CD1c-positive myeloid dendritic cell (primary cell): ENCODE measurements around the gene CD79B.

Experiments
- DNase-seq: peaks from one replicate; pipeline ENCODE4 v3.0.0-alpha.2; 2016; ENCODE audit errors: extremely low spot score

CD79B gene

GRCh38 chr17:63954402-63955063 lies 22.4 kb upstream of the CD79B start:
- DNase-seq, result no peak

- DNase-seq, result no peak
Observed at GRCh38 chr17:63950940-63951907, 19.1 kb upstream of the CD79B start.

GRCh38 chr17:63949576-63950250 lies 17.6 kb upstream of the CD79B start:
- DNase-seq, result no peak

DNA sequence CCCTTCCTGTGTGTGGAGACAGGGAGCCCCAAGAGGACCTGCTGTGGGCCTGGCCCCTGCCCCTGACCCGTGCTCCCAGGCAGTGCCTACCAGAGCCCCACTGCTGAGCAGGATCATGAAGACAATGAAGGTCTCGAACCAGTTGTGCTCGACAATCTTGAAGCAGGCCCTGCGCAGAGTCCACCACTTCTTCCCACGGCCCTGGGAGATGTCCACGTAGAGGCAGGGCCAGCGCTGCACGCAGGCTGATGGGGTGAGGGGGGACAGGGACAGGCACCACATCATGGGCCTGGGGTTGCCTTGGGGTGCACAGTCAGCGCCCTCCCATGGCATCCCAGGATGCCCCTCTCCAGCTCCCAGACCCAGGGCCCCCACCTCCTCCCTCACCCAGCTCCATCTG lies 16.4 kb upstream of the CD79B start:
- DNase-seq, result no peak

- no peak for DNase-seq
Observed at GRCh38 chr17:63947711-63948330, 15.7 kb upstream of the CD79B start.

- peak; percentile 68 for DNase-seq
Observed at GRCh38 chr17:63946440-63947363, 14.6 kb upstream of the CD79B start.

DNA sequence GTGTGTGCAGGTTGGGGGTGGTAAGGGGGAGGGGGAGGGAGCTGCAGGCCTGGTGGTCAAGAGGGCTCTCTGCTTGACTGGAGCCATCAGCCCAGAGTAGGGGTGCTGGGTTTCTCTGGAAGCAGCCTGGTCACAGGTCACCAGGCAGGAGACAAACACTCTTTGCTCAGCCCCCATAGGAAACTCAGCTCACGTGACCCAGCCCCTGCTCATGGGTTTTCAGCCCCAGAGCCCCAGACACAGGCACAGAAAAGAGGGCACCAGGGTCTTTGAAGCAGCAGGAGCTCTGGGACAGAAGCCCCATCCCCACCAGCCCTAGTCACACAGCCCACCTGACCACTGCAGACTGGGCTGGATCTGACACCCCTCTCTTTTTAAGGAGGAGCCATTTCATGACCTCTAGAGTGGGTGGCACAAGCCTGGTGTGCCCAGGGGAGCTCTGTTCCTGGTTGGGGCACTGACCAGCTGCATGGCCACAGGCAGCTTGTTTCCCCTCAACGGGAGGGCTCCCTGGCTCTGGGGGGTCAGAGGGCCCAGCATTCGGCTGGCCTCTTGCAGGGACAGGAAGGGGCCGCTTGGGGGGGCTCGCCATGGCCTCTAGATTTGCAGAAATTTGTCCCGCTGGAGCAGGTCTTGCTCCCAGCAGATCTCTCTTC lies 13.8 kb upstream of the CD79B start:
- DNase-seq, result no peak

DNA sequence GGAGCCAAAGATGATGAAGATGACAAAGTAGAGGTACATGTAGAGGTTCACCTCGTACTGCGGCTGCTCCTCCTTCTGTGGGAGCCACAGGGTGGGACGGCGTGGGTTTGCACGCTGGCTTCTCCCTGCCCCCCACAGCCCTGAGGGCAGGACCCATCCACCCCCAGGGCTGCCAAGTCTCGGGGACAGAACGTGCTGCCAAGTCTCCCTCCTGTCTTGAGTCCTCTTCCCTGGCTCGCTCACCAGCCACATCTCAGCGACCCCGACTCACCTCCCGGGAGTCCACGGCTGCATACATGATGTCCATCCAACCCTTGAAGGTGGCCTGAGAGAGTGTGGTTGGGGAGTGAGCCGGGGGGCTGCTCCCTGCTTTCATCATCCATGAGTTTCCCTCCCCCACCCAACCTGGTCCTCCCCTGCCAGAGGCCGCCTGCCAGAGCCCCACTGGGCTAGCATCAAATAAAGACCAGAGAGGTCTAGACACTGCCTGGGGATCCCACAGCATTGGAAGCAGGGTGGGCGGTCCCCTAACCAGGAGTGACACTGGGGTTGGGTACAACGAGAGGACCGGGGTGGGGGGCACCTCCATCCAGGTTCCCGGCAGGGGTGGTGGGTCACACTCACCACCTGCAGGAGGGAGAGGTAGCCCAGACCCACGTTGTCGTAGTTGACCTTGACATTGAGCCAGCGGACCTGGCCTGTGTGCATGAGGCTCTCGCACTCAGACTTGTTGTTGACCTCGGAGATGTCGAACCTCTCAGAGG lies 12.8 kb upstream of the CD79B start:
- DNase-seq, result no peak

DNA sequence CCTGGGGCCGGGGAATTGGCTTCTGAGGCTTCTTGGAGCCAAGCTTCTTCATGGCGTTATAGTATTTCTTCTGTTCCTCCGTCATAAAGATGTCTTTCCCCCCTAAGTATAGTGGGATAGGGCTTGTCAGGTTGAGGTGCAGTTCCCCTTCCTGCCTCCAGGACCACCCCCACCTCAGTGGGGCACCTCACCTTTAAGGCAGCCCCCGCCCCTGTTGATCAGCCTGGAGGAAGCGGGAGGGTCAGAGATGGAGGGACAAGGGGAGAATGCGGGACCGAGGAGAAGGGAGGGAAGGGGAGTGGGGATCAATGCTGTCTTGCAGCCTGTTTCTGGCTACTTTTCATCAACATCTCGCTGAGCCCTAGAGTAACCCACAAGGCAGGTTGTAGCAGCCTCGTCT lies 11.6 kb upstream of the CD79B start:
- DNase-seq, result no peak

- no peak for DNase-seq
Observed at GRCh38 chr17:63942309-63942985, 10.3 kb upstream of the CD79B start.

DNA sequence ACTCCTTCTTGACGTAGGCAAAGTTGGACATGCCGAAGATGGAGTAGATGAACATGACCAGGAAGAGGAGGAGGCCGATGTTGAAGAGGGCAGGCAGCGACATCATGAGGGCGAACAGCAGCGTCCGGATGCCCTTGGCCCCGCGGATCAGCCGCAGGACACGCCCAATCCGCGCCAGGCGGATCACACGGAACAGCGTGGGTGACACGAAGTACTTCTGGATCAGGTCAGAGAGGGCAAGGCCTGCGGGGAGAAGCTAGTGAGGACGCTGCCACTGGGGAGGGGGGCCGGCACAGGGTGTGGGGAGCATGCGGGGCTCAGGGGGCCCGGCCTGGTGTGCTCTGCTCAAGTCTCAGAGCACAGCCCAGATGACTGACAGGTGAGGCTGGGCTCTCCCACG lies 9.6 kb upstream of the CD79B start:
- no peak for DNase-seq

DNA sequence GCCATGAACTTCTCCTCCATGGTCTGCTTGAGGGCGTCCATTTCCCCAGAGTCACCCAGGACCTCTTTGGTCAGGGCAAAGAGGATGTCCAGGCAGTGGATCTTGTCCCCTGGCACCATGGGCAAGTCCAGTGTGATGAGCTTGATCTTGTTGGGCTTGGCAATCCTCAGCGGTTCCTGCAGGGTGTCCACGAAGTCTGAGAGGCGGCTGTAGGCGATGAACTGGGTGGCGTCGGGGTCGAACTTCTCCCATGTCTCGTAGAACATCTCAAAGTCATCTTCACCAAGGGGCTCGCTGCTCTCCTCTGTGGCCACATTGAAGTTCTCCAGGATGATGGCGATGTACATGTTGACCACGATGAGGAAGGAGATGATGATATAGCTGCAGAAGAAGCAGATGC lies 9.0 kb upstream of the CD79B start:
- DNase-seq, result no peak

DNA sequence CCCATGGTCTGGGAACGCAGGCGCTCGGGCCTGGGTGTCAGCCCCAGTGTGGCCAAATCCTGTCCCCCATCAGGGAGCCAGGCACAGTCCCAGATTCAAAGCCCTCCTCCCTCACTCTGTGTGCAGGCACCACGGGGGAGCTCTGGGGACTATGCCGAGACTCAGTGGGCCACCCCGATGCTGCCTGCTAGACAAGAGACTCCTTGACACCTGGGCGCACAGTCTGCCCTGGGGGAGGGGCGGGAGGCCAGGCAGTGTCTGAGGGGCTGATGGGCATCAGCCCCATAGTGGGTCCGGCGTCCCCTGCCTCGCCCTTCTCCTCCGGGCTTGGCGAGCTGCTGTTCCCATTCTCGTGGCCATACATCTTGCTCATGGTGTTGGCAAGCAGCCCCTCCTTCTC lies 8.5 kb upstream of the CD79B start:
- no peak for DNase-seq

GRCh38 chr17:63939884-63940283 lies 7.8 kb upstream of the CD79B start:
- DNase-seq, result no peak

DNA sequence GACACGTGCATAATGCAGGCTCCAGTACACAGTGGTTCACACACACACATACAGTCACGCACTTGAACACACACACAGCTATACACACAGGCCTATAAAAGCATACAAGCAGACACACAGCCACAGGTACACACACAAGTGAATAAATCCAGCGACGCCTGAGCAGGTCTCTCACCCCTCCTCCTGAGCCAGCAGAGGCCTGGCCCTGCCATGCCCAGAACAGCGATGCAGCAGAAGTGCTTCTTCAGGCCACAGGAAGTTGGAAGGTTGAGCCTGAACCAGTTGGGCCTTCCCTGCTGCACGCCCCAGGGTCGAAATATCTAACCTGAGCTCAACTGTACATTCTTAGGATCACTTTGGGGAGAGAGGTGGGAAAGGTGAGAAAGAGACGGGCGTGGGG lies 7.3 kb upstream of the CD79B start:
- DNase-seq, result no peak

- no peak for DNase-seq
Observed at GRCh38 chr17:63937920-63938319, 5.8 kb upstream of the CD79B start.

DNA sequence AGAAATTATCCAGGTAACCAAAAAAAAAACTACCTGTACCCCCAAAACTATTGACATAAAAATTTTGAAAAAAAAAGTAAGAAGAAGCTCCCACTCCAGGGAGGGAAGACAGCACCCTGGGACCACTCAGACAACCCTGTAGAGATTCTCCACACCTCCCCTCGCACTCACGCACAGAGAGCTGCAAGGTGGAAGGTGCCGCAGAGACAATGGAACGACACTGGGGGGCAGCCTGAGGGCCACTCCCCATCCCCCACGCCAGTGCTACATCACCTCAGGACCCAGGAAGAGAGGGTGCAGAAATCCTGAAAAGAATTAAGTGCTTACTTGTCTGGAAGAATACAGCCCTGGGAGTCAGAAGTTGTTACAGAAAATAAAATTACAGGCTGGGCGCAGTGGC lies 5.2 kb upstream of the CD79B start:
- DNase-seq, result no peak

DNA sequence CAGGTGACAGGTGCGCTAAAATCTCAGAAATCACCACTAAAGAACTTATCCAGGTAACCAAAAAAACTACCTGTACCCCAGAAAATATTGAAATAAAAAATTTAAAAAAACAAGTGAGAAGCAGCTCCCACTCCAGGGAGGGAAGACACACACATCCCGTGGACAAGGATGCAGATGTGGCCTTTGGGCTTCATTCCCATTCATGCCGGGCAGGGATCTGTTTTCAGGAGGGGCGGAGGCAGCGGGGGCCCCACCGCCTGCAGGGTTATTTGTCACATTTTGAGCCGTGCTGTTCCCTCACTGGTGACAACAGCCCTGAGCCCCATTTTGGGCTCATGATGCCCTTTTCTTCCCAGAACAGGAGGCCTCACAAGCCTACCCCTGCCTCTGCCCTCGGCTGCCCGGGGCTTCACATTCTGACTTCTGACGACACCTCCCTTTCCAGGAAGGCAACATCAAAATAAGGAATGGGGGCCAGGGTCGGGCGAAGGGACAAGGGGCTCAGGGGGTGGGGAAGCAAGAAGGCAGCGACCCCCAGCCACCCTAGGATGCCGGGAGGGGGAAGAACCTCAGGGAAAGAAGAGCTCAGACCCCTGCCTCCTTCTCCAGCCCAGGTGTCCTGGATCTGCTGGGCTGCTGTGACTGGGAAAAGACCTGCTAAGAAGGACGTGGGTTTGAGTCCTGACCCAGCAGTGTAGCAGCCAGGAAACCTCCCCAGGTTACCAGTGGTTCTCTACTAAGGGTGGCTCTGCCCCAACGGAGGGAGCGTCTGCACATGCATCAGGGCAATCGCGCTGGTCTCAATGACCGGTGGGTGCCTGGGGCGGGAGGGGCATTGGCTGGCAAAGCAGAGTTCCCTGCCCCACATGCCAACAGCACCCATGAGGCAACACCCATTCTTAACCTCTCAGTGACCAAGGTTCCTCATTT lies 2.3 kb upstream of the CD79B start:
- DNase-seq, result peak; percentile 10
